Fibroblast of pulmonary artery (primary cell): ENCODE data around the gene GINS2.

Experiments used
- DNase-seq: peaks from one replicate; pipeline ENCODE4 v3.0.0-alpha.2; 2010; ENCODE audit warnings: low read depth
- H3K4me3 ChIP-seq: replicated peaks from 2 replicates; pipeline ENCODE4 v1.5.1; 2011; ENCODE audit warnings: low read depth, mild to moderate bottlenecking, control low read depth, low read length, moderate library complexity
- CTCF ChIP-seq: IDR thresholded peaks from 2 replicates; pipeline ENCODE4 v1.5.1; 2011; ENCODE audit warnings: mild to moderate bottlenecking, control low read depth, low read length, inconsistent platforms; ENCODE audit errors: missing control alignments

Gene GINS2

GRCh38 chr16:85695196-85696128 is 6.7 kb upstream of the GINS2 start:
- no peak for DNase-seq
- TF ChIP-seq CTCF = no peak
- no peak overlapping the region for H3K4me3 ChIP-seq

DNA sequence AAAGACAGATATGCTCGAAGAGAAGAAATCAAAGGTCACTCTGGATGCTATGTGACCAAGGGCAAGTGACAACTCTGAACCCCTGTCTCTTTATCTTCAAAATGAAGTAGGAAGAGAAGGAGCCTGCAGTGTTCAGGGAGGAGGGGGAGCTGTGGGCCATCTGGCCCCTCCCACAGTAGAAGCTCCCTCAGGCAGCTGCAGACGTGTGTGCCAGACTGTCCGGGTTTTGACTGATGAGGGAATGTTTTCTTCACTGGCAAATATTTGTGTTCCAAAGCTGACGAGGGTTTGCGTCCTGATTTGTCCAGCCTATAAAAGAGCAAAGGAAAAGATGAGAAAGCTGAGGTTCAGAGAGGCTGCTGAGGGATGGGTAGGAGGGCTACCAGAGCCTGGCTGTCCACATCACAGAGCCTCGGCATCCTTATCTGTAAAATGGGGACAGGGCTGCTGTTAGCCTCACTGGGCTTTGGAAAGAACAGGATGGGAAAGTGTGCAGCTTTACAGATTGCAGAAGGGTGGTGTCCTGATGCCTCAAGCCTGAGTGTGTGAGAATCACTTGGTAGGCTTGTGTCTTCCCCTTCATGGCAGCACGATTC is 1.8 kb upstream of the GINS2 start:
- no peak for DNase-seq
- TF ChIP-seq CTCF = no peak
- no peak overlapping the region for H3K4me3 ChIP-seq

DNA sequence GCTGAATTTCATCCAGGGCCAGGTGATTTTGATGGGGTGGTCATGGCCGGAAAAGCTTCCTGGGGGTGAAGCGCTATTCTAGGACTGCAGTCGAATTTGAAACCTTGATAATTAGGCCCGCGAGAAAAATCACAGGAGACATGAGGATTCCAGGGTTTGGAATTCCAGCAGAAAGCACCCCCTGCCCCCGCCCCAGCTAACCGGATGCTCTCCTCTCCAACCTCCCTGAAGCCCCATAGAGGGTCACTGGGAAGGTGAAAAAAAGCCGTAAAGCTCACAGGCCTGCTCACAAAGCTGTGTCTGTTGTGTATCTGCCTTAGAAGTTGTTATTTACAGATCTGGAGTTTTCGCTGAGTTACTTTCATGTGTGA is 1.2 kb upstream of the GINS2 start:
- H3K4me3 ChIP-seq = no peak overlapping the region
- no peak for DNase-seq
- TF ChIP-seq CTCF = no peak

GRCh38 chr16:85689285-85689949 is 663 bp upstream of the GINS2 start:
- H3K4me3 ChIP-seq = peak overlapping the region; percentile 48
- no peak for DNase-seq
- no peak for TF ChIP-seq CTCF

DNA sequence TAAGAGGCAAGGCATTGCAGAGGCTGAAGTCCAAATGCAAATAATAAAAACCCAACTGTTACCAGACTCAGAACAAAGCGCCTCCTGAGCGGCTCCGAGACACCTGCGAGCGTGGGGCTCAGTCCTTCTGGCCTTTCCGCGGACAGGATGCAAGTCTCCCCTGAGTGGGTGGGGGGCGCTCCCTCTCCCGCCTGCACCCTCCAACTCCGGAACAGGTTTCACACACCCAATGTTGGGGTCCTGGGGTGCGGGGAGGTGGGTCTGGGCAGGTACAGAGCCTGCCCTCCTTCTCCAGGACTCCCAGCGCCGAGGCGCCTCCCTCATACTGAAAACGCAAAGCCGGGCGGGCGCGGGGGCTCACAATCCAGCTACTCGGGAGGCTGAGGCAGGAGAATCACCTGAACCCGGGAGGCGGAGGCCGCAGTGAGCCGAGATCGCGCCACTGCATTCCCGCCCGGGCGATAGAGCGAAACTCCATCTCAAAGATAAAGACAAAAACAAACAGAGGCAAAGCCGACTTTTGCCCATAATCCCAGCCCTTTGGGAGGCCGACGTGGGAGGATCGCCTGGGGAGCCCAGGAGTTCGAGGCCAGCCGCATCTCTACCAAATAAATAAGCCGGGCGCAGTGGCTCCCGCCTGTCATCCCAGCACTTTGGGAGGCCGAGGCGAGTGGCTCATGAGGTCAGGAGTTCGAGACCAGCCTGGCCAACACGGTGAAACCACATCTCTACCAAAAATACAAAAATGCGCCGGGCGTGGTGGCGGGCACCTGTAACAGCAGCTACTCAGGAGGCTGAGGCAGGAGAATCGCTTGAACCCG is 893 bp downstream of the GINS2 start:
- no peak for TF ChIP-seq CTCF
- DNase-seq = no peak
- H3K4me3 ChIP-seq = peak overlapping the region; percentile 63

DNA sequence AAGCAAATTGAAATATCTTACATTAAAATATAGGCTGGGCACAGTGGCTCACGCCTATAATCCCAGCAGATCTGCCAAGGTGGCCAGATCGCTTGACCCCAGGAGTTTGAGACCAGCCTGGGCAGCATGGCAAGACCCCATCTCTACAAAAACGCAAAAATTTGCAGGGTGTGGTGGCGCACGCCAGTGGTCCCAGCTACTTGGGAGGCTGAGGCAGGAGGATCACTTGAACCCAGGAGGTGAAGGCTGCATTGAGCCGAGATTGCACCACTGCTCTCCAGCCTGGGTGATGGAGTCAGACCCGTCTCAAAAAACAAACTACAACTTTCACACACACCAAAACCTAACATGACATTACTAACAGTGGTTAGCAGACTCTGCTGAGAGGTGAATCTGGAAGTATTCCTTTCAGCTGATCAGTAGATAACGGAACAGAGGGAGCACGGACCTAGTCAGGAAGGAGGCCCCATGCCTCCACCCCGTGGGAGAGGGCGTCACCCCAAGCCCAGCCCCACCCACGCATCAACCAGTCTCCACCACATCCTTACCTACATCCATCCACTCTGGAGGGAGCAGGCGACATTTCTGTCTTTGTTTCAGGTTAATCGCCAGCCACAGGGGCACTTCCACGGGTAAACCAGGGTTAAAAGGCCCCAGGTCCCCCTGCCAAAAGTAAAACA is 1.7 kb downstream of the GINS2 start:
- DNase-seq = no peak
- no peak overlapping the region for H3K4me3 ChIP-seq
- TF ChIP-seq CTCF = no peak
